ENCODE data around the gene HTT-AS. TPM values are rescaled to one million over a fixed set of nuclear protein-coding genes. Genes with fewer than 3 reads are reported as not detected.

The HTT-AS gene
- total RNA-seq, 1 experiment from 2014 or later: not detected

Other genes starting within 250 kb of the HTT-AS start
- gene ADD1, start 230.7 kb downstream of the HTT-AS start, total RNA-seq (2014; rRNA removed; shearing (Covaris generic)): 82.3 and 121 TPM in 2 replicates
- gene NOP14, start 111.1 kb downstream of the HTT-AS start, total RNA-seq (2014; rRNA removed; shearing (Covaris generic)): 25.8 and 55.4 TPM in 2 replicates
- gene GRK4, start 111.0 kb downstream of the HTT-AS start, total RNA-seq (2014; rRNA removed; shearing (Covaris generic)): 2.0 and 4.2 TPM in 2 replicates
- gene HTT, start 143 bp upstream of the HTT-AS start, total RNA-seq (2014; rRNA removed; shearing (Covaris generic)): 52.6 and 96.4 TPM in 2 replicates
- gene MSANTD1, start 174.6 kb upstream of the HTT-AS start, total RNA-seq (2014; rRNA removed; shearing (Covaris generic)): 0.20 TPM in 1 of 2 replicates, not detected in the other
- gene RGS12, start 218.5 kb upstream of the HTT-AS start, total RNA-seq (2014; rRNA removed; shearing (Covaris generic)): 12.3 and 14.4 TPM in 2 replicates